H1 (cell line): ENCODE results near the gene KLHL30.

Experiments
- CEBPB ChIP-seq: IDR thresholded peaks from 2 replicates; pipeline ENCODE4 v1.6.1; 2012; ENCODE audit warnings: low read depth, low read length
- EP300 ChIP-seq, 2 experiments: IDR thresholded peaks; 1 replicate in 1 of 2; 2 replicates in 1 of 2; pipeline ENCODE4 v1.6.1; 2011 to 2012; ENCODE audit warnings: low read depth in 2 of 2, low read length in 2 of 2, mild to moderate bottlenecking in 2 of 2, borderline replicate concordance in 1 of 2, inconsistent platforms in 1 of 2, moderate library complexity in 1 of 2
- EZH2 ChIP-seq: fragments of 200-600 bp; sonication (generic); IDR thresholded peaks from 2 replicates; pipeline ENCODE4 v1.7.1; 2012; ENCODE audit warnings: low read depth, mild to moderate bottlenecking, moderate library complexity, low read length, inconsistent platforms; ENCODE audit not compliant: severe bottlenecking
- MAFK ChIP-seq: IDR thresholded peaks from 2 replicates; pipeline ENCODE4 v1.6.1; 2012; ENCODE audit warnings: low read depth, mild to moderate bottlenecking, improper control_type of control experiment, low read length
- POLR2A ChIP-seq, 2 experiments: IDR thresholded peaks; 1 replicate in 1 of 2; 2 replicates in 1 of 2; pipeline ENCODE4 v1.6.1; 2011; ENCODE audit warnings: low read depth in 2 of 2, low read length in 2 of 2, mild to moderate bottlenecking in 2 of 2; ENCODE audit errors: control extremely low read depth in 1 of 2
- POLR2AphosphoS5 ChIP-seq: IDR thresholded peaks from 2 replicates; pipeline ENCODE4 v1.6.1; 2011; ENCODE audit warnings: low read depth, low read length
- RAD21 ChIP-seq, 2 experiments: IDR thresholded peaks in 1 of 2; conservative IDR thresholded peaks in 1 of 2; 2 replicates each; pipeline ENCODE4 v1.6.1; 2011; ENCODE audit warnings: low read depth in 2 of 2, low read length in 2 of 2, improper control_type of control experiment in 1 of 2, inconsistent platforms in 1 of 2, mild to moderate bottlenecking in 1 of 2, moderate library complexity in 1 of 2
- RFX5 ChIP-seq: IDR thresholded peaks from 2 replicates; pipeline ENCODE4 v1.6.1; 2011; ENCODE audit warnings: low read depth, low read length, improper control_type of control experiment, borderline replicate concordance
- SIN3A ChIP-seq, 2 experiments: IDR thresholded peaks in 1 of 2; conservative IDR thresholded peaks in 1 of 2; 2 replicates each; pipeline ENCODE4 v1.6.1; 2011 to 2012; ENCODE audit warnings: low read length in 2 of 2, improper control_type of control experiment in 1 of 2, low read depth in 1 of 2, mild to moderate bottlenecking in 1 of 2
- SP4 ChIP-seq: IDR thresholded peaks from 2 replicates; pipeline ENCODE4 v1.6.1; 2012; ENCODE audit warnings: low read length, inconsistent platforms
- SRF ChIP-seq: IDR thresholded peaks from 2 replicates; pipeline ENCODE4 v1.6.1; 2011; ENCODE audit warnings: mild to moderate bottlenecking, low read depth, low read length, moderate library complexity
- TAF1 ChIP-seq: IDR thresholded peaks from 2 replicates; pipeline ENCODE4 v1.6.1; 2011; ENCODE audit warnings: mild to moderate bottlenecking, low read depth, low read length
- TF ChIP-seq, protein P1 (sequence below): IDR thresholded peaks from 2 replicates; pipeline ENCODE4 v1.6.1; 2011; ENCODE audit warnings: low read length, improper control_type of control experiment
- TF ChIP-seq, protein P2 (sequence below), 3 experiments: IDR thresholded peaks; 1 replicate in 2 of 3; 2 replicates in 1 of 3; pipeline versions ENCODE4 v1.5.1 to v1.6.1; 2011; ENCODE audit warnings: low read length in 3 of 3, mild to moderate bottlenecking in 3 of 3, inconsistent platforms in 2 of 3, low read depth in 1 of 3, moderate library complexity in 1 of 3; ENCODE audit not compliant: insufficient read depth in 1 of 3; ENCODE audit errors: control extremely low read depth in 1 of 3

DNA sequence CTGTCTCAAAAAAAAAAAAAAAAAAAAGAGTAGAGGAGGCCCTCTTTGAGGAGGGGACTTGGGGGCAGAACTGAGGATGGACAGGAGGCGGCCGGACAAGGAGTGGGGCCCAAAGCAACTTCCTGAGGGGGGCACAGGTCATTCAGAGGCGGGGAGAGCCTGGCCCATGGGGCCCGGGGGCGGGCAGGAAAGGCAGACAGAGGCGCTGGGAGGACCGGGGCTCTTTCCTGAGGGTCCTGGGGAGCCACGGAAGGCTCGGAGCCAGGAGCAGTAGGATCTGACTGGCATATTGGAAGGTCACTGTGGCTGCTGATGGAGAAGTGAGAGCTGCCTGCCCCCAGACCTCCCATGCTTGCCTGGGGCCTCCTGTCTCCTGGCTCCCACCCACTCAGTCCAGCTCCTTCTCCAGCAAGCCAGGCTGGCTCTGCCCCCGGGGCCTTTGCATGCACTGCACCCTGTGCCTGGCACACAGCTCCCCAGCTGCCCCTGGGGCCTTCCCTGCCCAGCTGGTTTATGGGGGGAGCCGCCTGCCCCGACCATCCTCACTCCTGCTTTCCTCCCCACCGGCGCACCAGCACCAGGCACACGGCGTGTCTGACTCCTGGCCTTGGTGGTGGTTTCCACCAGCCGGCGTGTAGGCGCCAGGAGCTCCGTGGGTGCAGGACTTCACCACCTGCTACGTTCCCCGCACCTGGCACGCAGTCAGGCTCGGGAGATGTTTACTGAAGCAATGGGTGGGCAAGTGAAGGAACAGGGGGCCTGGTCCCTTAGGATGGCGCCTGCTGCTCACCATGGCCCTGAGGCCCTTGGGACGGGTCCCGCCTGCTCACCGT, 32.7 kb upstream of the KLHL30 start:
- TF ChIP-seq, protein P1, sequence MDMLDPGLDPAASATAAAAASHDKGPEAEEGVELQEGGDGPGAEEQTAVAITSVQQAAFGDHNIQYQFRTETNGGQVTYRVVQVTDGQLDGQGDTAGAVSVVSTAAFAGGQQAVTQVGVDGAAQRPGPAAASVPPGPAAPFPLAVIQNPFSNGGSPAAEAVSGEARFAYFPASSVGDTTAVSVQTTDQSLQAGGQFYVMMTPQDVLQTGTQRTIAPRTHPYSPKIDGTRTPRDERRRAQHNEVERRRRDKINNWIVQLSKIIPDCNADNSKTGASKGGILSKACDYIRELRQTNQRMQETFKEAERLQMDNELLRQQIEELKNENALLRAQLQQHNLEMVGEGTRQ: no peak
- TF ChIP-seq, protein P2, sequence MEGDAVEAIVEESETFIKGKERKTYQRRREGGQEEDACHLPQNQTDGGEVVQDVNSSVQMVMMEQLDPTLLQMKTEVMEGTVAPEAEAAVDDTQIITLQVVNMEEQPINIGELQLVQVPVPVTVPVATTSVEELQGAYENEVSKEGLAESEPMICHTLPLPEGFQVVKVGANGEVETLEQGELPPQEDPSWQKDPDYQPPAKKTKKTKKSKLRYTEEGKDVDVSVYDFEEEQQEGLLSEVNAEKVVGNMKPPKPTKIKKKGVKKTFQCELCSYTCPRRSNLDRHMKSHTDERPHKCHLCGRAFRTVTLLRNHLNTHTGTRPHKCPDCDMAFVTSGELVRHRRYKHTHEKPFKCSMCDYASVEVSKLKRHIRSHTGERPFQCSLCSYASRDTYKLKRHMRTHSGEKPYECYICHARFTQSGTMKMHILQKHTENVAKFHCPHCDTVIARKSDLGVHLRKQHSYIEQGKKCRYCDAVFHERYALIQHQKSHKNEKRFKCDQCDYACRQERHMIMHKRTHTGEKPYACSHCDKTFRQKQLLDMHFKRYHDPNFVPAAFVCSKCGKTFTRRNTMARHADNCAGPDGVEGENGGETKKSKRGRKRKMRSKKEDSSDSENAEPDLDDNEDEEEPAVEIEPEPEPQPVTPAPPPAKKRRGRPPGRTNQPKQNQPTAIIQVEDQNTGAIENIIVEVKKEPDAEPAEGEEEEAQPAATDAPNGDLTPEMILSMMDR (IDR thresholded peaks at IDR 0.05; ENCODE audit: control extremely low read depth in 1 of 3, insufficient read depth in 1 of 3, low read depth in 1 of 3, low read length in 3 of 3): no peak
- TF ChIP-seq POLR2A (IDR thresholded peaks at IDR 0.05; ENCODE audit: control extremely low read depth in 1 of 2, low read depth in 2 of 2, low read length in 2 of 2) (no peak), CEBPB (no peak), MAFK (no peak), EP300 (IDR thresholded peaks at IDR 0.05; ENCODE audit: borderline replicate concordance in 1 of 2, low read depth in 2 of 2, low read length in 2 of 2) (no peak), SIN3A (conservative IDR thresholded peaks at IDR 0.05 in 1 of 2, IDR thresholded peaks at IDR 0.05 in 1 of 2; ENCODE audit: low read depth in 1 of 2, low read length in 2 of 2) (no peak), TAF1 (no peak), POLR2AphosphoS5 (no peak), RFX5 (no peak), EZH2 (no peak), RAD21 (IDR thresholded peaks at IDR 0.05 in 1 of 2, conservative IDR thresholded peaks at IDR 0.05 in 1 of 2; ENCODE audit: low read depth in 2 of 2, low read length in 2 of 2) (no peak), SRF (no peak), SP4 (no peak)
